Measurements from ENCODE around the gene RAF1.

RAF1 gene

DNA sequence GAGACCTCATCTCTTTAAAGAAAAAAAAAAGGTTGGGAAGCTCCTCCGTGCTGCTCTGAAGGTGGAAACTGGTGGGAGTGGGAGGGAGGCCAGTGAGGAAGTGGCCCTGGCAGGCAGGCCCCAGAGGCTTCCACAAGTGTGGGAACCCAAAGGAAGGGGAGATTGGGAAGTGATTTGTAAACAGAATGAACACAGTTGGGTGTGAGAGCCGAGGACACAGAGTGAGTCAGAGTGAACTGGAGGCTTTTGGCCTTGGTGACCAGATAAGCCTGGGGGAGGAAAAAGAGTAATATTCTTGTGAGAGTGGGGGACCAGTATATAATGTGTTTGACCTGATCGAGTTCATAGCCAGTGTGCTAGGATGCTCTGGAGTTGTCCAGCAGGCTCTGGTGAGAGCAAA, 84.0 kb downstream of the RAF1 start:
- H3K27me3 ChIP-seq (ENCODE audit: control insufficient read depth, insufficient read depth, low read length), result no peaks in the 10 kb centered on the region
- H3K9ac ChIP-seq (ENCODE audit: low read length), result no peak overlapping the region
- H3K27ac ChIP-seq (ENCODE audit: low read depth, low read length), result no peak overlapping the region
- H3K4me1 ChIP-seq (ENCODE audit: control insufficient read depth, insufficient read depth, low read length), result no peaks in the 10 kb centered on the region
- H3K4me3 ChIP-seq (ENCODE audit: low read length), result no peak overlapping the region
- H3K36me3 ChIP-seq (ENCODE audit: control insufficient read depth, insufficient read depth, low read length), result peaks cover 37% of the 10 kb centered on the region

DNA sequence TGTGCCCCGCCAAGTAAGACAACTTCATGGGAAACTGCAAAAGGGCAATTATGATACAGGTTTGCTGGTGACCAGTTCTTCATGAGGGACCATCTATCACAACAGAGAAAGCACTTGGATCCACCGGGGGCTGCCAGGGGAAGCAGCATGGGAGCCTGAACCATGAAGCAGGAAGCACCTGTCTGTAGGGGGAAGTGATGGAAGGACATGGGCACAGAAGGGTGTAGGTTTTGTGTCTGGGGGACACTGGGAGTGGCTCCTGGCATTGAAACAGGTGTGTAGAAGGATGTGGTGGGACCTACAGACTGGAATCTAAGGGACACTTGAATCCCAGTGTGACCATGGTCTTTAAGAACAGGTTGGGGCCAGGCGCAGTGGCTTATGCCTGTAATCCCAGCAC, 84.5 kb downstream of the RAF1 start:
- Histone ChIP-seq H3K36me3 (ENCODE audit: control insufficient read depth, insufficient read depth, low read length) (peaks cover 37% of the 10 kb centered on the region), H3K27me3 (ENCODE audit: control insufficient read depth, insufficient read depth, low read length) (no peaks in the 10 kb centered on the region), H3K27ac (ENCODE audit: low read depth, low read length) (no peak overlapping the region), H3K9ac (ENCODE audit: low read length) (no peak overlapping the region), H3K4me1 (ENCODE audit: control insufficient read depth, insufficient read depth, low read length) (no peaks in the 10 kb centered on the region), H3K4me3 (ENCODE audit: low read length) (no peak overlapping the region)

GRCh38 chr3:12578742-12579141, 85.2 kb downstream of the RAF1 start:
- no peak overlapping the region for H3K27ac ChIP-seq (ENCODE audit: low read depth, low read length)
- no peak overlapping the region for H3K4me3 ChIP-seq (ENCODE audit: low read length)
- H3K27me3 ChIP-seq (ENCODE audit: control insufficient read depth, insufficient read depth, low read length), result no peaks in the 10 kb centered on the region
- H3K4me1 ChIP-seq (ENCODE audit: control insufficient read depth, insufficient read depth, low read length), result no peaks in the 10 kb centered on the region
- H3K9ac ChIP-seq (ENCODE audit: low read length), result no peak overlapping the region
- H3K36me3 ChIP-seq (ENCODE audit: control insufficient read depth, insufficient read depth, low read length), result peaks cover 35% of the 10 kb centered on the region

DNA sequence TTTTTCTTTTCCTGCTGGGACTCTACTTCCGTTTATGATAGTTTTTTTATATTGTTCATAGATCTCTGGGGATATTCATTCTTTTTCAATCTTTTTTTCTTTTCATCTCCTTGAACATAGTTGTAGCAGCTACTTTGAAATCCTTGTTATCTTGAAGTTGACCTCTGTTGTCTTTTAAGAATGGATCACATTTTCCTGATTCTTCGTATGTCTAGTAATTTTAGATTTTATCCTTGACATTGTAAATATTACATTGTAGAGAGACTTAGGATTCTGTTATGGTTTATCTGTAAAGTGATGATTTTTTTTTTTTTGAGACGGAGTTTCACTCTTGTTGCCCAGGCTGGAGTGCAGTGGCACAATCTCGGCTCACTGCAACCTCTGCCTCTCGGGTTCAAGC, 86.5 kb downstream of the RAF1 start:
- Histone ChIP-seq H3K27me3 (ENCODE audit: control insufficient read depth, insufficient read depth, low read length) (no peaks in the 10 kb centered on the region), H3K27ac (ENCODE audit: low read depth, low read length) (no peak overlapping the region), H3K4me3 (ENCODE audit: low read length) (no peak overlapping the region), H3K9ac (ENCODE audit: low read length) (no peak overlapping the region), H3K36me3 (ENCODE audit: control insufficient read depth, insufficient read depth, low read length) (peaks cover 26% of the 10 kb centered on the region), H3K4me1 (ENCODE audit: control insufficient read depth, insufficient read depth, low read length) (no peaks in the 10 kb centered on the region)

DNA sequence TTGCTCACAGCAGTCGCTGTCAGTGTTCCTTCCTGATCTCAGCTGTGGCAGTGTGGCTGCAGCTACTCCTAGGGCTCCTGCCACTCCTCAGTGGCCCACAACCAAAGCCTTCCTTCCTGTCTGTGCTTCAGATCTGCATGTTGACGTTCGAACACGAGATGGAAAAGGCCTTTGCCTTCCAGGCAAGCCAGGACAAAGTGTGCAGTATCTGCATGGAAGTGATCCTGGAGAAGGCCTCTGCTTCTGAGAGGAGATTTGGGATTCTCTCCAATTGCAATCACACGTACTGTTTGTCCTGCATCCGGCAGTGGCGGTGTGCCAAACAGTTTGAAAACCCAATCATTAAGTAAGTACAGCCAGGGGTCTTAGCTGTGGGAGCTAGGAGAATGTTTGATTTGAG, 89.3 kb downstream of the RAF1 start:
- Histone ChIP-seq H3K27me3 (ENCODE audit: control insufficient read depth, insufficient read depth, low read length) (no peaks in the 10 kb centered on the region), H3K9ac (ENCODE audit: low read length) (no peak overlapping the region), H3K4me3 (ENCODE audit: low read length) (no peak overlapping the region), H3K36me3 (ENCODE audit: control insufficient read depth, insufficient read depth, low read length) (peaks cover 33% of the 10 kb centered on the region), H3K4me1 (ENCODE audit: control insufficient read depth, insufficient read depth, low read length) (no peaks in the 10 kb centered on the region), H3K27ac (ENCODE audit: low read depth, low read length) (no peak overlapping the region)

DNA sequence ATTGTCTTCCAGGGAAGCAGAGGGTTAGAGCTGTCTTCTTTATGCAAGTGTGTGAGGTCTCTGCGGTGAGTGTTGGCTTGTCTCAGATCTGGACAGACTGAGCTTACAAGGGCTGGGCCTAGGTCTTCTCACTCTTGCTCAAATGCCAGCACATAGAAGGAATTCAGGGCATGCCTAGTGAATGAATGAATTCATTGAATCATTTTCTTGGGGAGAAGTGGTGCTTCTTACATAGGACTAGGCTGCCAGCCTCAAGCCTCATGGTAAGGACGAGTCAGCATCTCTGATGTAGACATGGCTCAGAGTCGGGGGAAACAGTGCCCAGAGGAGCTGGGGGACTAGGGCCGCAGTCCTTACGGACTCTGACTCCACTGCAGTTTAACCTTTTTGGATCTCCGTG, 89.8 kb downstream of the RAF1 start:
- no peak overlapping the region for H3K27ac ChIP-seq (ENCODE audit: low read depth, low read length)
- H3K27me3 ChIP-seq (ENCODE audit: control insufficient read depth, insufficient read depth, low read length), result no peaks in the 10 kb centered on the region
- H3K9ac ChIP-seq (ENCODE audit: low read length), result no peak overlapping the region
- H3K36me3 ChIP-seq (ENCODE audit: control insufficient read depth, insufficient read depth, low read length), result peaks cover 32% of the 10 kb centered on the region
- H3K4me1 ChIP-seq (ENCODE audit: control insufficient read depth, insufficient read depth, low read length), result no peaks in the 10 kb centered on the region
- no peak overlapping the region for H3K4me3 ChIP-seq (ENCODE audit: low read length)

DNA sequence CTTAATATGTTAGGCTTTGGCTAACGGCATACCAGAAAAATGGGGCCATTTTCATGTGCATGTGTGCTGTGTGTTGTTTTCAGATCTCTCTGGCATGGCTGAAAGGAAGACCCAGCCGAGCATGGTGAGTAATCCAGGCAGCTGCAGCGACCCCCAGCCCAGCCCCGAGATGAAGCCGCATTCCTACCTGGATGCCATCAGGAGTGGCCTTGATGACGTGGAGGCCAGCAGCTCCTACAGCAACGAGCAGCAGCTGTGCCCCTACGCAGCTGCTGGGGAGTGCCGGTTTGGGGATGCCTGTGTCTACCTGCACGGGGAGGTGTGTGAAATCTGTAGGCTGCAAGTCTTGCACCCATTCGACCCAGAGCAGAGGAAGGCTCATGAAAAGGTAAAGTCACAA, 91.9 kb downstream of the RAF1 start:
- Histone ChIP-seq H3K27ac (ENCODE audit: low read depth, low read length) (no peak overlapping the region), H3K4me1 (ENCODE audit: control insufficient read depth, insufficient read depth, low read length) (no peaks in the 10 kb centered on the region), H3K36me3 (ENCODE audit: control insufficient read depth, insufficient read depth, low read length) (peaks cover 32% of the 10 kb centered on the region)

DNA sequence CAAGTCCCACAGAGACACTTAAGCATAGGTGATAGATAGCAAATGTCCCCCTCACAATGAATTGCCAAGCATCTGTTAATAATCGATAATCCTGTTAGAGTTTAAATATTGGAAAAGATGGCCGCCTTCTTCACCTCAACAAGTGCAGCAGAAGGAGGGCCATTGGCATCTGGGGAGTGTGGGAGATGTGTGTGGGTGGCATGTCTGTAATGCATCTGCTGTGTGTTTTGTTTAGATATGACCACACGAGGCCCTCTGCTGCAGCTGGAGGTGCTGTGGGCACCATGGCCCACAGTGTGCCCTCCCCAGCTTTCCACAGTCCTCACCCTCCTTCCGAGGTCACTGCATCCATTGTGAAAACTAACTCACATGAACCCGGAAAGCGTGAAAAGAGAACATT, 94.1 kb downstream of the RAF1 start:
- no peaks in the 10 kb centered on the region for H3K4me1 ChIP-seq (ENCODE audit: control insufficient read depth, insufficient read depth, low read length)
- H3K4me3 ChIP-seq (ENCODE audit: low read length), result no peak overlapping the region
- peaks cover 24% of the 10 kb centered on the region for H3K36me3 ChIP-seq (ENCODE audit: control insufficient read depth, insufficient read depth, low read length)
- no peak overlapping the region for H3K27ac ChIP-seq (ENCODE audit: low read depth, low read length)
- no peaks in the 10 kb centered on the region for H3K27me3 ChIP-seq (ENCODE audit: control insufficient read depth, insufficient read depth, low read length)
- no peak overlapping the region for H3K9ac ChIP-seq (ENCODE audit: low read length)

More for the DNA sequence above, 91.9 kb downstream of the RAF1 start:
- no peak overlapping the region for H3K4me3 ChIP-seq (ENCODE audit: low read length)
- no peaks in the 10 kb centered on the region for H3K27me3 ChIP-seq (ENCODE audit: control insufficient read depth, insufficient read depth, low read length)
- no peak overlapping the region for H3K9ac ChIP-seq (ENCODE audit: low read length)

DNA sequence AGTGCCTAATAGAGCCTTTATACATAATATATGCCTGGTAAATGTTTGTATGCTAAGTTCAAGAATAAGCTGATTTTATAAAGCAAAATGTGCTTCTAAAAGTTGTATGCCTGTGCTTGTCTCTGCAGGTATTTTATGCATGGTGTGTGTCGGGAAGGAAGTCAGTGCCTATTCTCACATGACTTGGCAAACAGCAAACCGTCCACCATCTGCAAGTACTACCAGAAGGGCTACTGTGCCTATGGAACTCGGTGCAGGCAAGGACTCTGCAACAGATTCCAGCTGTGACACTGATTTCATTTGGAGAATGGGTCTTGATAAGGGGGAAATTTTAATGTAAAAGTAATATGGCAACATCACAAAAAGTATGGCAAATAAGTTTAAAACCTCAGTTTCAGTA, 95.2 kb downstream of the RAF1 start:
- no peaks in the 10 kb centered on the region for H3K4me1 ChIP-seq (ENCODE audit: control insufficient read depth, insufficient read depth, low read length)
- peaks cover 18% of the 10 kb centered on the region for H3K36me3 ChIP-seq (ENCODE audit: control insufficient read depth, insufficient read depth, low read length)
- no peak overlapping the region for H3K4me3 ChIP-seq (ENCODE audit: low read length)
- no peak overlapping the region for H3K9ac ChIP-seq (ENCODE audit: low read length)
- H3K27me3 ChIP-seq (ENCODE audit: control insufficient read depth, insufficient read depth, low read length), result no peaks in the 10 kb centered on the region
- no peak overlapping the region for H3K27ac ChIP-seq (ENCODE audit: low read depth, low read length)

- Histone ChIP-seq H3K27me3 (ENCODE audit: control insufficient read depth, insufficient read depth, low read length) (no peaks in the 10 kb centered on the region), H3K36me3 (ENCODE audit: control insufficient read depth, insufficient read depth, low read length) (peaks cover 16% of the 10 kb centered on the region), H3K4me3 (ENCODE audit: low read length) (no peak overlapping the region), H3K4me1 (ENCODE audit: control insufficient read depth, insufficient read depth, low read length) (no peaks in the 10 kb centered on the region), H3K27ac (ENCODE audit: low read depth, low read length) (no peak overlapping the region), H3K9ac (ENCODE audit: low read length) (no peak overlapping the region)
Measured at GRCh38 chr3:12566976-12567375, 96.9 kb downstream of the RAF1 start.

GRCh38 chr3:12562451-12562850, 101.5 kb downstream of the RAF1 start:
- no peak overlapping the region for H3K4me3 ChIP-seq (ENCODE audit: low read length)
- no peak overlapping the region for H3K9ac ChIP-seq (ENCODE audit: low read length)
- no peaks in the 10 kb centered on the region for H3K27me3 ChIP-seq (ENCODE audit: control insufficient read depth, insufficient read depth, low read length)
- peaks cover 6% of the 10 kb centered on the region for H3K36me3 ChIP-seq (ENCODE audit: control insufficient read depth, insufficient read depth, low read length)
- no peak overlapping the region for H3K27ac ChIP-seq (ENCODE audit: low read depth, low read length)
- peaks cover 12% of the 10 kb centered on the region for H3K4me1 ChIP-seq (ENCODE audit: control insufficient read depth, insufficient read depth, low read length)

- H3K4me3 ChIP-seq (ENCODE audit: low read length), result no peak overlapping the region
- H3K9ac ChIP-seq (ENCODE audit: low read length), result no peak overlapping the region
- no peaks in the 10 kb centered on the region for H3K27me3 ChIP-seq (ENCODE audit: control insufficient read depth, insufficient read depth, low read length)
- no peak overlapping the region for H3K27ac ChIP-seq (ENCODE audit: low read depth, low read length)
- H3K36me3 ChIP-seq (ENCODE audit: control insufficient read depth, insufficient read depth, low read length), result peaks cover 6% of the 10 kb centered on the region
- peaks cover 12% of the 10 kb centered on the region for H3K4me1 ChIP-seq (ENCODE audit: control insufficient read depth, insufficient read depth, low read length)
Measured at GRCh38 chr3:12561397-12561796, 102.5 kb downstream of the RAF1 start.

- no peak overlapping the region for H3K9ac ChIP-seq (ENCODE audit: low read length)
- H3K4me3 ChIP-seq (ENCODE audit: low read length), result no peak overlapping the region
- H3K4me1 ChIP-seq (ENCODE audit: control insufficient read depth, insufficient read depth, low read length), result peaks cover 12% of the 10 kb centered on the region
- H3K27me3 ChIP-seq (ENCODE audit: control insufficient read depth, insufficient read depth, low read length), result no peaks in the 10 kb centered on the region
- H3K27ac ChIP-seq (ENCODE audit: low read depth, low read length), result no peak overlapping the region
- peaks cover 6% of the 10 kb centered on the region for H3K36me3 ChIP-seq (ENCODE audit: control insufficient read depth, insufficient read depth, low read length)
Measured at GRCh38 chr3:12560505-12561190, 103.3 kb downstream of the RAF1 start.
